H1 (cell line): ENCODE measurements around the gene CCAR1. TPM values are rescaled to one million over a fixed set of nuclear protein-coding genes. Genes with fewer than 3 reads are reported as not detected.

Experiments
- CTCF ChIA-PET: fragments of 300-600 bp; sonication (Branson Sonifier 250); formaldehyde crosslinking; loops from one replicate; lab custom pipeline; 2021; ENCODE audit not compliant: partially characterized antibody; lab: Charles Lee
- POLR2A ChIA-PET: fragments of 300-600 bp; sonication (Branson Sonifier 250); formaldehyde crosslinking; loops from one replicate; lab custom pipeline; 2021; ENCODE audit warnings: inconsistent platforms; ENCODE audit not compliant: partially characterized antibody; lab: Charles Lee
- DNase-seq, 2 experiments: peaks; one replicate each; pipeline versions ENCODE4 v3.0.0 to v3.0.0-alpha.2; 2010 to 2022; ENCODE audit warnings: low spot score in 2 of 2, low read depth in 1 of 2, mixed read lengths in 1 of 2
- FAIRE-seq: peaks from 2 replicates; lab custom pipeline; 2011; peaks lifted over from hg19 to GRCh38; lab: Jason Lieb, UNC
- H2AFZ ChIP-seq: 2 replicates; pipeline ENCODE4 v1.8.1; 2012; ENCODE audit warnings: low read length, inconsistent platforms
- H2AK5ac ChIP-seq: 2 replicates; pipeline ENCODE4 v1.6.1; 2013; ENCODE audit warnings: low read depth, low read length
- H2BK120ac ChIP-seq: replicated peaks from 2 replicates; pipeline ENCODE3; 2013; ENCODE audit warnings: low read depth, low read length, inconsistent platforms
- H2BK12ac ChIP-seq: 2 replicates; pipeline ENCODE4 v1.6.1; 2013; ENCODE audit warnings: low read depth, low read length
- H2BK15ac ChIP-seq: 2 replicates; pipeline ENCODE4 v1.6.1; 2013; ENCODE audit warnings: low read length
- H2BK20ac ChIP-seq: 2 replicates; pipeline ENCODE4 v1.6.1; 2013; ENCODE audit warnings: low read length
- H2BK5ac ChIP-seq: 2 replicates; pipeline ENCODE4 v1.6.1; 2013; ENCODE audit warnings: low read depth, low read length
- H3K14ac ChIP-seq: 2 replicates; pipeline ENCODE4 v1.6.1; 2013; ENCODE audit warnings: inconsistent platforms; ENCODE audit not compliant: insufficient read length
- H3K18ac ChIP-seq: 2 replicates; pipeline ENCODE4 v1.6.1; 2013; ENCODE audit warnings: low read length; ENCODE audit errors: extremely low read depth
- H3K23ac ChIP-seq: 2 replicates; pipeline ENCODE4 v1.6.1; 2013; ENCODE audit warnings: inconsistent platforms; ENCODE audit not compliant: insufficient read length
- H3K23me2 ChIP-seq: 2 replicates; pipeline ENCODE4 v1.6.1; 2013; ENCODE audit warnings: low read depth, low read length
- H3K27ac ChIP-seq: 2 replicates; pipeline ENCODE4 v1.6.1; 2011; ENCODE audit warnings: low read depth, low read length, inconsistent platforms
- H3K27me3 ChIP-seq, 4 experiments: replicated peaks in 1 of 4; 1 replicate in 1 of 4; 2 replicates in 3 of 4; pipeline versions ENCODE4 v1.6.1 to v1.8.1; 2011 to 2013; ENCODE audit warnings: low read length in 3 of 4, mild to moderate bottlenecking in 3 of 4, inconsistent platforms in 2 of 4, mixed read lengths in 2 of 4, moderate library complexity in 1 of 4; ENCODE audit not compliant: control insufficient read depth in 3 of 4, insufficient read depth in 3 of 4; ENCODE audit errors: extremely low read depth in 1 of 4
- H3K36me3 ChIP-seq, 4 experiments: 2 replicates each; pipeline versions ENCODE4 v1.6.1 to v1.8.1; 2011 to 2013; ENCODE audit warnings: mild to moderate bottlenecking in 4 of 4, low read length in 3 of 4, moderate library complexity in 2 of 4, control low read depth in 1 of 4, inconsistent platforms in 1 of 4; ENCODE audit not compliant: insufficient read depth in 4 of 4, control insufficient read depth in 2 of 4
- H3K4ac ChIP-seq: replicated peaks from 2 replicates; pipeline ENCODE3; 2013; ENCODE audit warnings: low read length, low read depth, mixed read lengths, inconsistent platforms; ENCODE audit not compliant: insufficient read length
- H3K4me1 ChIP-seq, 4 experiments: replicated peaks in 1 of 4; 1 replicate in 1 of 4; 2 replicates in 3 of 4; pipeline versions ENCODE4 v1.6.1 to v1.8.1; 2011 to 2013; ENCODE audit warnings: low read length in 3 of 4, inconsistent platforms in 2 of 4, mixed read lengths in 1 of 4; ENCODE audit not compliant: insufficient read depth in 4 of 4, control insufficient read depth in 3 of 4
- H3K4me2 ChIP-seq, 2 experiments: 2 replicates each; pipeline versions ENCODE4 v1.6.1 to v1.8.1; 2011 to 2013; ENCODE audit warnings: low read depth in 2 of 2, low read length in 2 of 2, control low read depth in 1 of 2, inconsistent platforms in 1 of 2, mild to moderate bottlenecking in 1 of 2; ENCODE audit not compliant: insufficient read depth in 1 of 2
- H3K4me3 ChIP-seq, 4 experiments: fragments of 200-600, 300-600 bp in 1 of 4; sonication (generic), shearing (Covaris generic), sonication (Bioruptor Twin) in 1 of 4; 2 replicates each; pipeline versions ENCODE4 v1.5.1 to v1.8.1; 2011 to 2016; ENCODE audit warnings: low read length in 4 of 4, low read depth in 3 of 4, control low read depth in 2 of 4, inconsistent platforms in 2 of 4, mild to moderate bottlenecking in 2 of 4, mixed read lengths in 1 of 4, moderate library complexity in 1 of 4; ENCODE audit not compliant: insufficient read depth in 2 of 4; ENCODE audit errors: extremely low read depth in 1 of 4
- H3K56ac ChIP-seq: replicated peaks from 2 replicates; pipeline ENCODE3; 2013; ENCODE audit warnings: low read depth, mild to moderate bottlenecking, mixed read lengths, low read length, inconsistent platforms; ENCODE audit not compliant: insufficient read length
- H3K79me1 ChIP-seq: 2 replicates; pipeline ENCODE4 v1.6.1; 2013; ENCODE audit warnings: low read depth, low read length, control low read depth
- H3K79me2 ChIP-seq, 2 experiments: 2 replicates each; pipeline versions ENCODE4 v1.6.1 to v1.8.1; 2012 to 2013; ENCODE audit warnings: low read length in 2 of 2, mild to moderate bottlenecking in 2 of 2, inconsistent platforms in 1 of 2; ENCODE audit not compliant: insufficient read depth in 2 of 2, control insufficient read depth in 1 of 2
- H3K9ac ChIP-seq, 4 experiments: replicated peaks in 1 of 4; 1 replicate in 1 of 4; 2 replicates in 3 of 4; pipeline versions ENCODE4 v1.6.1 to v1.8.1; 2011 to 2013; ENCODE audit warnings: low read depth in 3 of 4, low read length in 3 of 4, control low read depth in 2 of 4, mild to moderate bottlenecking in 2 of 4, moderate library complexity in 2 of 4, inconsistent platforms in 1 of 4; ENCODE audit errors: extremely low read depth in 1 of 4
- H3K9me3 ChIP-seq, 2 experiments: 2 replicates each; pipeline versions ENCODE4 v1.6.1 to v1.8.1; 2012 to 2013; ENCODE audit warnings: mild to moderate bottlenecking in 2 of 2, moderate library complexity in 2 of 2, control low read depth in 1 of 2, inconsistent platforms in 1 of 2, low read depth in 1 of 2, low read length in 1 of 2, mixed read lengths in 1 of 2; ENCODE audit not compliant: insufficient read depth in 2 of 2
- H4K20me1 ChIP-seq, 2 experiments: replicated peaks in 1 of 2; 2 replicates each; pipeline versions ENCODE3 to v1.8.1; 2011 to 2013; ENCODE audit warnings: inconsistent platforms in 2 of 2, low read length in 2 of 2, mild to moderate bottlenecking in 1 of 2; ENCODE audit not compliant: insufficient read depth in 2 of 2, control insufficient read depth in 1 of 2
- H4K5ac ChIP-seq: 2 replicates; pipeline ENCODE4 v1.6.1; 2013; ENCODE audit warnings: low read length, low read depth, mixed read lengths, inconsistent platforms; ENCODE audit not compliant: insufficient read length
- H4K8ac ChIP-seq: 2 replicates; pipeline ENCODE4 v1.8.0; 2013; ENCODE audit warnings: mild to moderate bottlenecking, moderate library complexity, low read length, inconsistent platforms; ENCODE audit not compliant: insufficient read depth; ENCODE audit errors: extremely low read depth
- H4K91ac ChIP-seq: replicated peaks from 2 replicates; pipeline ENCODE3; 2013; ENCODE audit warnings: low read length, mixed read lengths, inconsistent platforms; ENCODE audit not compliant: insufficient read length
- BCL11A ChIP-seq, 2 experiments: IDR thresholded peaks; one replicate each; pipeline ENCODE4 v1.6.1; 2011; ENCODE audit warnings: low read depth in 2 of 2, low read length in 2 of 2, mild to moderate bottlenecking in 2 of 2
- EP300 ChIP-seq, 2 experiments: IDR thresholded peaks; 1 replicate in 1 of 2; 2 replicates in 1 of 2; pipeline ENCODE4 v1.6.1; 2011 to 2012; ENCODE audit warnings: low read depth in 2 of 2, low read length in 2 of 2, mild to moderate bottlenecking in 2 of 2, borderline replicate concordance in 1 of 2, inconsistent platforms in 1 of 2, moderate library complexity in 1 of 2
- HDAC2 ChIP-seq, 2 experiments: fragments of 300-600 bp in 1 of 2; sonication (generic) in 1 of 2; IDR thresholded peaks; 2 replicates each; pipeline ENCODE4 v1.6.1; 2011 to 2012; ENCODE audit warnings: low read depth in 2 of 2, low read length in 2 of 2, mild to moderate bottlenecking in 2 of 2, moderate library complexity in 2 of 2, borderline replicate concordance in 1 of 2, inconsistent platforms in 1 of 2
- NRF1 ChIP-seq: IDR thresholded peaks from 2 replicates; pipeline ENCODE4 v1.6.1; 2011; ENCODE audit warnings: mild to moderate bottlenecking, low read depth, low read length, improper control_type of control experiment
- SIN3A ChIP-seq, 2 experiments: IDR thresholded peaks in 1 of 2; conservative IDR thresholded peaks in 1 of 2; 2 replicates each; pipeline ENCODE4 v1.6.1; 2011 to 2012; ENCODE audit warnings: low read length in 2 of 2, improper control_type of control experiment in 1 of 2, low read depth in 1 of 2, mild to moderate bottlenecking in 1 of 2
- SIX5 ChIP-seq: IDR thresholded peaks from 2 replicates; pipeline ENCODE4 v1.6.1; 2011; ENCODE audit warnings: mild to moderate bottlenecking, low read depth, low read length
- TBP ChIP-seq: IDR thresholded peaks from 2 replicates; pipeline ENCODE4 v1.6.1; 2011; ENCODE audit warnings: low read depth, low read length, improper control_type of control experiment
- WGBS, 2 experiments: shearing (Covaris generic) in 1 of 2; methylation state at CpG; one replicate each; pipeline versions ENCODE4 v1.1.6 to v1.1.7; 2013 to 2015; ENCODE audit warnings: low lambda C conversion rate in 2 of 2, mixed read lengths in 2 of 2, inconsistent platforms in 1 of 2, low coverage in 1 of 2, missing lambda C conversion rate in 1 of 2; ENCODE audit not compliant: insufficient replicate concordance in 2 of 2, insufficient coverage in 1 of 2, insufficient read length in 1 of 2; ENCODE audit errors: extremely low coverage in 1 of 2, missing lambda C conversion rate in 1 of 2; 5-methylcytosine and 5-hydroxymethylcytosine counted together
- long read RNA-seq, 2 experiments: library from RNA in 1 of 2; library from capped mRNA in 1 of 2; stranded (forward); transcript quantifications; one replicate each; pipeline ENCODE4 v2.0.0, GENCODE V29; 2021; ENCODE audit warnings: inconsistent platforms in 1 of 2
- polyA minus RNA-seq, 3 experiments: library from RNA; depleted of rRNA, polyadenylated mRNA; stranded (reverse); fragments of >200 nt; gene quantifications; 1 replicate in 2 of 3; 2 replicates in 1 of 3; pipeline ENCODE4 v1.2.3, GENCODE V29; 2011
- polyA plus RNA-seq, 7 experiments: library from polyadenylated mRNA; depleted of rRNA in 3 of 7; stranded (reverse) in 5 of 7; unstranded in 2 of 7; fragments of >200 nt in 5 of 7; fragments of 200-250 nt in 2 of 7; gene quantifications; 1 replicate in 5 of 7; 2 replicates in 1 of 7; 4 replicates in 1 of 7; pipeline versions ENCODE4 v1.2.1 to v1.2.3, GENCODE V29; 2011 to 2013; ENCODE audit warnings: missing spikeins in 2 of 7, mixed read lengths in 2 of 7
- total RNA-seq: library from RNA; stranded (reverse); fragmentation: NEBNext Ultra II Directional; extraction: Animal tissue kit (Norgen Biotek cat#: 25700); gene quantifications from 2 replicates; pipeline ENCODE4 v1.2.1, GENCODE V29; 2021

Gene CCAR1
- total RNA-seq (111 TPM in 2 replicates), polyA plus RNA-seq (2011; rRNA removed) (61.3 and 91.6 TPM in 2 replicates), polyA minus RNA-seq (2011; rRNA and poly(A)+ RNA removed) (180 and 224 TPM in 2 replicates)
- polyA plus RNA-seq (2011; cell fraction: cytosol; rRNA removed): 49.3 TPM
- 174 TPM for polyA plus RNA-seq (2011; cell fraction: nucleus; rRNA removed)
- 80.7 to 108 TPM (median 102 TPM) in 4 replicates for polyA plus RNA-seq (2012, experiment 1 of 2)
- 7.3 TPM for polyA plus RNA-seq (2012, experiment 2 of 2)
- 142 TPM for polyA plus RNA-seq (2013, experiment 1 of 2)
- 139 TPM for polyA plus RNA-seq (2013, experiment 2 of 2)
- 57.5 TPM for polyA minus RNA-seq (2011; cell fraction: cytosol; rRNA and poly(A)+ RNA removed)
- polyA minus RNA-seq (2011; cell fraction: nucleus; rRNA and poly(A)+ RNA removed): 211 TPM
- long read RNA-seq, experiment 1, partial matches to known transcripts: 23 of 29 reads
- long read RNA-seq, experiment 1, other reads (novel, unspliced or antisense): 6 of 29 reads
- long read RNA-seq, experiment 2, partial matches to known transcripts: 23 of 33 reads
- long read RNA-seq, experiment 2, other reads (novel, unspliced or antisense): 10 of 33 reads

- Histone ChIP-seq H3K4me1 (peaks cover 0 to 4% (median 1%) of the 10 kb centered on the region in 4 experiments; a peak in 3 of 7 replicates), H2AFZ (no peak within 1 kb of the TSS; the same call in 1 of the 2 replicates), H3K4me2 (peak within 1 kb of the TSS; percentile 61 to 75), H2BK120ac (no peak within 1 kb of the TSS), H3K23me2 (no peaks in the 10 kb centered on the region), H2BK5ac (peak within 1 kb of the TSS; percentile 92), H3K4ac (peak within 1 kb of the TSS; percentile 86), H3K79me2 (peaks cover 0 to 37% of the 10 kb centered on the region in 2 experiments; a peak in 3 of 4 replicates), H2BK20ac (no peak within 1 kb of the TSS), H3K18ac (peak within 1 kb of the TSS; percentile 98), H4K20me1 (no peaks in the 10 kb centered on the region), H3K56ac (peak within 1 kb of the TSS; percentile 92), H2BK15ac (no peak within 1 kb of the TSS), H4K5ac (peak within 1 kb of the TSS; percentile 68), H3K9me3 (no peaks in the 10 kb centered on the region), H2AK5ac (no peak within 1 kb of the TSS), H3K36me3 (peaks cover 8 to 34% (median 18%) of the 10 kb centered on the region in 4 experiments; a peak in 7 of 8 replicates), H3K14ac (no peak within 1 kb of the TSS), H3K27me3 (no peaks in the 10 kb centered on the region), H3K9ac (peak within 1 kb of the TSS; percentile 96 to 98 (median 97)), H4K8ac (peak within 1 kb of the TSS; percentile 98), H3K4me3 (peak within 1 kb of the TSS; percentile 80 to 94 (median 88)), H3K23ac (no peak within 1 kb of the TSS), H3K27ac (peak within 1 kb of the TSS; percentile 97), H2BK12ac (no peak within 1 kb of the TSS), H3K79me1 (peaks cover 5% of the 10 kb centered on the region; the same call in 1 of the 2 replicates), H4K91ac (peak within 1 kb of the TSS; percentile 95)
- CTCF ChIA-PET: no interaction called here
- FAIRE-seq: peak; percentile 58
- WGBS, 2 experiments: 1% methylated on average over 54 of the region's 72 CpGs; no CpG with 5 or more reads in 1 of the 2 experiments
- POLR2A ChIA-PET: interaction anchor here (0.6 to 2.8 kb wide), 33 partner anchors 9 to 823 kb away, joined by 3 to 11 read pairs (median 4); partner anchors contain the start of genes DDX21, DNA2, RUFY2 and TET1
- DNase-seq: peak; percentile 89 to 97
- TF ChIP-seq BCL11A (IDR thresholded peaks at IDR 0.05; ENCODE audit: low read depth in 2 of 2, low read length in 2 of 2) (no peak), TBP (peak; percentile 75), NRF1 (peak; percentile 26; the same call in 1 of the 2 replicates), HDAC2 (IDR thresholded peaks at IDR 0.05; ENCODE audit: borderline replicate concordance in 1 of 2, low read depth in 2 of 2, low read length in 2 of 2) (no peak), SIN3A (conservative IDR thresholded peaks at IDR 0.05 in 1 of 2, IDR thresholded peaks at IDR 0.05 in 1 of 2; ENCODE audit: low read depth in 1 of 2, low read length in 2 of 2) (no peak), EP300 (IDR thresholded peaks at IDR 0.05; ENCODE audit: borderline replicate concordance in 1 of 2, low read depth in 2 of 2, low read length in 2 of 2) (peak in 1 of 2 experiments; percentile 36; a peak in 1 of 3 replicates), SIX5 (no peak)
Observed at GRCh38 chr10:68720793-68721672, at the start of gene CCAR1. CCAR1 (plus strand) TSS chr10:68721239; CDS start chr10:68722505, 1,266 bp downstream.
